ENCODE data around the gene TLN1.

The TLN1 gene

GRCh38 chr9:35753466-35753865 lies 21.5 kb upstream of the TLN1 start:
- no peak for DNase-seq (ENCODE audit: low read depth in 1 of 2, low spot score in 1 of 2)
- TF ChIP-seq GABPA (IDR thresholded peaks at IDR 0.05; ENCODE audit: low read depth): no peak
- TF ChIP-seq POLR2AphosphoS5 (IDR thresholded peaks at IDR 0.05; ENCODE audit: low read depth): no peak
- TF ChIP-seq SPI1 (IDR thresholded peaks at IDR 0.05; ENCODE audit: borderline replicate concordance, low read depth): no peak
- TF ChIP-seq REST (IDR thresholded peaks at IDR 0.05; ENCODE audit: insufficient replicate concordance, low read depth): no peak
- TF ChIP-seq CTCF (IDR thresholded peaks at IDR 0.05; ENCODE audit: insufficient read depth, low read length): no peak
- Histone ChIP-seq H3K27ac (replicated peaks) (no peak overlapping the region), H3K27me3 (ENCODE audit: insufficient read depth, poor library complexity, severe bottlenecking) (no peaks in the 10 kb centered on the region), H3K4me3 (replicated peaks; ENCODE audit: insufficient read depth, low read length) (no peak overlapping the region)

- TF ChIP-seq GABPA (IDR thresholded peaks at IDR 0.05; ENCODE audit: low read depth) (no peak), POLR2AphosphoS5 (IDR thresholded peaks at IDR 0.05; ENCODE audit: low read depth) (no peak), CTCF (IDR thresholded peaks at IDR 0.05; ENCODE audit: insufficient read depth, low read length) (no peak), SPI1 (IDR thresholded peaks at IDR 0.05; ENCODE audit: borderline replicate concordance, low read depth) (no peak), REST (IDR thresholded peaks at IDR 0.05; ENCODE audit: insufficient replicate concordance, low read depth) (no peak)
- H3K27ac ChIP-seq (replicated peaks): no peak overlapping the region
- no peaks in the 10 kb centered on the region for H3K27me3 ChIP-seq (ENCODE audit: insufficient read depth, poor library complexity, severe bottlenecking)
- H3K4me3 ChIP-seq (replicated peaks; ENCODE audit: insufficient read depth, low read length): no peak overlapping the region
- no peak for DNase-seq (ENCODE audit: low read depth in 1 of 2, low spot score in 1 of 2)
Measured at GRCh38 chr9:35750256-35750531, 18.2 kb upstream of the TLN1 start.

GRCh38 chr9:35749515-35750255 lies 17.7 kb upstream of the TLN1 start:
- no peak for TF ChIP-seq POLR2AphosphoS5 (IDR thresholded peaks at IDR 0.05; ENCODE audit: low read depth)
- TF ChIP-seq REST (IDR thresholded peaks at IDR 0.05; ENCODE audit: insufficient replicate concordance, low read depth): no peak
- peak; percentile 29; the same call in 1 of the 2 replicates for TF ChIP-seq SPI1 (IDR thresholded peaks at IDR 0.05; ENCODE audit: borderline replicate concordance, low read depth)
- no peak for TF ChIP-seq CTCF (IDR thresholded peaks at IDR 0.05; ENCODE audit: insufficient read depth, low read length)
- peak overlapping the region; percentile 88 for H3K4me3 ChIP-seq (replicated peaks; ENCODE audit: insufficient read depth, low read length)
- no peaks in the 10 kb centered on the region for H3K27me3 ChIP-seq (ENCODE audit: insufficient read depth, poor library complexity, severe bottlenecking)
- no peak for DNase-seq (ENCODE audit: low read depth in 1 of 2, low spot score in 1 of 2)
- H3K27ac ChIP-seq (replicated peaks): peak overlapping the region; percentile 61
